Gastroesophageal sphincter (tissue), 3 donors: Measurements from ENCODE around the gene SRP68.

Experiments used
- CTCF ChIP-seq, 4 experiments: fragments of 200-600 bp in 2 of 4; fragments of 450-650 bp in 2 of 4; sonication (generic) in 1 of 4; IDR thresholded peaks; one replicate each; pipeline ENCODE4 v1.5.1; 2017 to 2019; ENCODE audit warnings: antibody characterized with exemption in 4 of 4, mild to moderate bottlenecking in 2 of 4, moderate library complexity in 2 of 4
- EP300 ChIP-seq: sonication (generic); formaldehyde crosslinking; IDR thresholded peaks from one replicate; pipeline ENCODE4 v1.6.1; 2017; ENCODE audit warnings: antibody characterized with exemption, mild to moderate bottlenecking
- POLR2A ChIP-seq, 2 donors: fragments of 450-650 bp; IDR thresholded peaks; one replicate each; pipeline ENCODE4 v1.6.1; 2017; ENCODE audit warnings: antibody characterized with exemption in 2 of 2, mild to moderate bottlenecking in 2 of 2, moderate library complexity in 1 of 2

GRCh38 chr17:76022285-76022684 is 50.0 kb downstream of the SRP68 start:
- no peak for TF ChIP-seq POLR2A (IDR thresholded peaks at IDR 0.05)
- TF ChIP-seq CTCF (IDR thresholded peaks at IDR 0.05) = no peak
- TF ChIP-seq EP300 = no peak
